Cerebellar nuclear complex (tissue), 1 donor: ENCODE measurements around the gene CCDC78.
A peak's percentile ranks its signal among the peaks of the same experiment; 100 is the strongest.
"Not testable (repeated sequence)": the region's sequence is repeated elsewhere in the genome, so short reads cannot be mapped to it uniquely, and the experiment has no call there.

Experiments used
- DNase-seq, 2 experiments: peaks; one replicate each; lab custom pipeline; 2025; lab: John Stamatoyannopoulos, UW

The CCDC78 gene

GRCh38 chr16:693766-694165, 32.5 kb downstream of the CCDC78 start:
- DNase-seq: no peak

- DNase-seq: no peak
Observed at GRCh38 chr16:693364-693763, 32.9 kb downstream of the CCDC78 start.

GRCh38 chr16:692356-693108, 33.7 kb downstream of the CCDC78 start:
- no peak for DNase-seq

DNA sequence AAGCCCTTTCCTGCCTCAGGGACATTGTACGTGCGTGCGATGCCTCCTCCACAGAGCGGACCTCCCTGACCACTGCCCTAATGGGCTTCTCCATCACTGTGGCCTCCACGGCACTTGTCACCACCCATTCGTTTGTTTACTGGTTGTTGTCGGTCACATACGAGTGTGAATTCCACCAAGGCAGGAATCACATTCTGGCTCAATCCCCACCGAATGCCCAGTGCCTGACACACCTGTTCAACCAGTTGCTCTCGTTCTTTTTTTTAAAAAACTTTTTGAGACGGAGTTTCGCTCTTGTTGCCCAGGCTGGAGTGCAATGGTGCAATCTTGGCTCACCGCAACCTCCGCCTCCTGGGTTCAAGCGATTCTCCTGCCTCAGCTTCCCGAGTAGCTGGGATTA, 35.0 kb downstream of the CCDC78 start:
- not testable (repeated sequence) for DNase-seq

GRCh38 chr16:689175-689897, 36.9 kb downstream of the CCDC78 start:
- no peak for DNase-seq

GRCh38 chr16:687499-687898, 38.7 kb downstream of the CCDC78 start:
- DNase-seq: no peak

- no peak for DNase-seq
Observed at GRCh38 chr16:686459-687260, 39.6 kb downstream of the CCDC78 start.

GRCh38 chr16:685967-686366, 40.3 kb downstream of the CCDC78 start:
- DNase-seq: no peak

DNA sequence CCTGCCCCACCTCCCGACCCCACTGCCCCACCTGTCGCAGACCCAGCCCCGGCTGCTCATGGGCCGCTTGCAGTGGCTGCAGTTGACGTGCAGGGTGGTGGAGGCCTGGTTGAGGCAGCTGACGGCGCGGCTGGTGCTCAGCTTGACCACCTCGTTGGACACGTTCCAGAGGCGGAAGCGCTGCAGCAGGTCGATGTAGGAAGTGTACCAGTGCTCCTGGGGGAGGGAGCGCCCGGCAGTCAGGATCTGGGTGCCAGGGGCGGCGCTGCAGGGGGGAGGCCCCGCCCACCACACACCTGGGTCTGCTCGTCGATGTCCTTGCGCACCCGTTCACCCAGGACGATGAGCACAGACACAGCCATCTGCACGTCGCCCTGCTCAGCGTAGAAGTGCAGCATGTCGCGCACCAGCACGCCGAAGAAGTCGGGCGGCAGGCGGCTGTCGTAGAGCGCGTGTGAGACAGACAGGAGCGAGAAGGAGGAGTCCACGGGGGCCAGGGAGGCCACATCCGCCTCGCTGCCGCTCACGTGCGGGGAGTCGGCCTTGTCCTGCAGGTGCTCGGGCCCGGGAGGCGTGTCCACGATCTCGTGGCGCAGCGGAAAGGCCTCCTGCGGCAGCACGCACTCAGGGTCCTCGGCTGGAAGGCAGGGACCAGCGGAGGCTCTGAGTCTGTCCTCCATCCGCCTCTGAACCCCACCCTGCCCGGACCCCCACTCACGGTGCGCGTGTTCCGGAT, 41.1 kb downstream of the CCDC78 start:
- no peak for DNase-seq

GRCh38 chr16:684071-684794, 42.0 kb downstream of the CCDC78 start, which contains the start of gene JMJD8:
JMJD8 (minus strand) TSS chr16:684334; CDS start chr16:684319, 15 bp downstream.
- DNase-seq: peak; percentile 37 to 70

GRCh38 chr16:683396-684070, 42.7 kb downstream of the CCDC78 start:
- no peak for DNase-seq

DNA sequence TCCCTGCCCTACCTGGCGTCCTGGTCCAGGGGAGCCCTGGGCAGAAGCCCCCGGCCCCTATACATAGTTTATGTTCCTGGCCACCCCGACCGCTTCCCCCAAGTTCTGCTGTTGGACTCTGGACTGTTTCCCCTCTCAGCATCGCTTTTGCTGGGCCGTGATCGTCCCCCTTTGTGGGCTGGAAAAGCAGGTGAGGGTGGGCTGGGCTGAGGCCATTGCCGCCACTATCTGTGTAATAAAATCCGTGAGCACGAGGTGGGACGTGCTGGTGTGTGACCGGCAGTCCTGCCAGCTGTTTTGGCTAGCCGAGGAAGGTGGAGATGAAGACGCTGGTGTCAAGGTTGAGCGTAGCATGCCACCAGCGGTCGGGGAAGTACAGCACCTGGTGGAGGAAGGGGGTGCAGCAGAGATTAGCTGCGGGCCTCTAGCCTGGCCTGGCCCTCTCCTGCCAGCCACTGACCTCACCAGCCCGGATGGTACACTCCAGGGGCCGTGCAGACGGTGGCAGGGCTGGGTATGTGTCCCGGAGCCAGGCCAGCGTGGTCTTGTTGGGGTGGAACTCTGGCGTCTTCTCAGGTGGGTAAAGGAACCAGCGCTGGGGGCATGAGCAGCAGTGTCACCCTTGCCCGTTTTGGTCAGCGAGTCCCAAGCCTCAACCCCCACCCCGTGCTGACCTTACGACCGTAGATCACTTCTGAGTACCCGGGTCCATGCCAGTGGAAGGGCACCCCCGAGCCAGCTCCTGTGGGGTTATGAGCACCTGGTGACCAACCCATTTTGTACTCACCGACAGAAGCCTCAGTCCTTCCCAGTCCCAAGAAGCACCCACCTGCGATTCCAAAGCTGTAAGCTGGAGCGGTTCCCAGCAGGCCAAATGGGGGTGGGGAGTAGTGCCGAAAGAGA, 43.5 kb downstream of the CCDC78 start:
- DNase-seq: no peak

GRCh38 chr16:681746-682427, 44.4 kb downstream of the CCDC78 start:
- no peak for DNase-seq

DNA sequence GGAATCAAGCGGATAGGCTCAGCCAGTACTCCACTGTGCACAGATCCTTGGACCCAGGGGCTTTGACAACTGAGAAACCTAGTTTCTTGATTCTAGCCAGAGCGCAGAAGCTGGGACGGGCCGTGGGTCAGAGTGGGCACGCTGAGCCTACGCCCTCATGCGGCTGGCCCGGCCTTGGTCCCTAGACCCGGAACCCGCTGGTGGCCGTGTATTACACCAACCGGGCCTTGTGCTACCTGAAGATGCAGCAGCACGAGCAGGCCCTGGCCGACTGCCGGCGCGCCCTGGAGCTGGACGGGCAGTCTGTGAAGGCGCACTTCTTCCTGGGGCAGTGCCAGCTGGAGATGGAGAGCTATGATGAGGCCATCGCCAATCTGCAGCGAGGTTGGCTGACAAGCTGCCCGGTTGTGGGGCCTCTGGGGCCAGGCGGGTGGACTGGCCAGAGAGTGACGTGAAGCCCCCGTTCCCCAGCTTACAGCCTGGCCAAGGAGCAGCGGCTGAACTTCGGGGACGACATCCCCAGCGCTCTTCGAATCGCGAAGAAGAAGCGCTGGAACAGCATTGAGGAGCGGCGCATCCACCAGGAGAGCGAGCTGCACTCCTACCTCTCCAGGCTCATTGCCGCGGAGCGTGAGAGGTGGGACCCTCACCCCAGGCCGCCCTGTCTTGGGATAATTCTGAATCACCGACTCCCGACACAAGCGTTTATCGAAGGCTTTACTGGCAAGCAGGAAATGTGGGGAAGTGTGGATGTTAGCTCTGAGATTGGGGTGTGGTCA, 45.1 kb downstream of the CCDC78 start:
- DNase-seq: no peak

- no peak for DNase-seq
Observed at GRCh38 chr16:680625-680945, 45.7 kb downstream of the CCDC78 start.

- no peak for DNase-seq
Observed at GRCh38 chr16:679814-680624, 46.2 kb downstream of the CCDC78 start, which contains the start of gene STUB1. STUB1 (plus strand) TSS chr16:680410; CDS start chr16:680526, 116 bp downstream.
